ENCODE measurements around the gene PRTN3. TPM values are rescaled to one million over a fixed set of nuclear protein-coding genes. Genes with fewer than 3 reads are reported as not detected.

Gene PRTN3
- total RNA-seq, 1 experiment from 2014 or later, result 2.7 TPM

DNA sequence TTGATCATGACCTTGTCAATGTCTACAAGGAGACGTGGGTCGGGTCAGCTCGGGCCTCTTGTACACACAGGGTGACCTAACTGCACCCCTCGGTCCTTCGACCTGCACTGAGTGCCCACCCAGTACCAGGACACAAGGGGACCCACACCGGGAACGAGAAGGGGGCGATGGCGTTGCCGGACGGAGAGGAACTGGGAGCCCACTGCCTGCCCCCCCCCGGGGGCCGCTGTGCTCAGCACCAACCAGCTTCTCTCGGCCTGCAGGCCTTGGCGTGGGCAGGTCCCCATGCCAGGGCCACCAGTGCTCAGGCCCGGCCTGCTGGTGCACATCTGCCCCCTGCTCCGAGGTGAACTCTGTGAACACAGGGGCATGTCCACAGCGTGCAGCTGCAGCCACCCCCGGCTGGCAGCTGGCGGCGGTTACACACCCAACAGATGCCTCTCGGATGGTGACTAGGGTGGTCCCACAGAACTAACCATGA lies 32.8 kb downstream of the PRTN3 start:
- Histone ChIP-seq H3K4me1 (ENCODE audit: control insufficient read depth in 1 of 2, insufficient read depth in 2 of 2, low read length in 2 of 2) (peaks cover 19 to 34% of the 10 kb centered on the region in 2 experiments), H3K9me2 (ENCODE audit: insufficient read depth) (no peaks in the 10 kb centered on the region), H3K4me3 (replicated peaks in 1 of 2; ENCODE audit: low read depth in 1 of 2, low read length in 2 of 2) (no peak overlapping the region), H2AFZ (ENCODE audit: low read depth, low read length, poor library complexity, severe bottlenecking) (no peak overlapping the region), H3K9ac (ENCODE audit: low read length) (no peak overlapping the region), H3K27ac (ENCODE audit: low read depth, low read length) (peak overlapping the region; percentile 29; the same call in 1 of the 2 replicates), H3K4me2 (ENCODE audit: low read length) (peak overlapping the region; percentile 28; the same call in 1 of the 2 replicates), H3K27me3 (ENCODE audit: insufficient read depth, low read length) (no peaks in the 10 kb centered on the region), H4K20me1 (ENCODE audit: insufficient read depth) (no peaks in the 10 kb centered on the region), H3K9me3 (ENCODE audit: control insufficient read depth in 1 of 2, insufficient read depth in 1 of 2, low read depth in 1 of 2, low read length in 2 of 2) (no peaks in the 10 kb centered on the region), H3K79me2 (ENCODE audit: insufficient read depth, low read length) (no peaks in the 10 kb centered on the region), H3K36me3 (ENCODE audit: control insufficient read depth in 1 of 2, insufficient read depth in 2 of 2, low read length in 2 of 2) (peaks cover 5 to 18% of the 10 kb centered on the region in 2 experiments; a peak in 2 of 4 replicates)
- intact Hi-C loops (cut with micrococcal nuclease), result no loop called here
- no TSS peak for BruUV-seq (replicated peaks)
- ChIA-PET POLR2A (no interaction called here), RAD21 (ENCODE audit: low non-redundant PET in 1 of 2, low total read pairs in 2 of 2, uncharacterized antibody in 2 of 2, unreplicated experiment in 2 of 2) (no interaction called here), CTCF (interaction anchor here (0.5 kb wide), 1 partner anchor 363 kb away, joined by 3 read pairs; no protein-coding TSS in a partner anchor)
- no peak for ATAC-seq
- DNase-seq (ENCODE audit: low read depth, low spot score), result no peak
- TF ChIP-seq, protein P1, sequence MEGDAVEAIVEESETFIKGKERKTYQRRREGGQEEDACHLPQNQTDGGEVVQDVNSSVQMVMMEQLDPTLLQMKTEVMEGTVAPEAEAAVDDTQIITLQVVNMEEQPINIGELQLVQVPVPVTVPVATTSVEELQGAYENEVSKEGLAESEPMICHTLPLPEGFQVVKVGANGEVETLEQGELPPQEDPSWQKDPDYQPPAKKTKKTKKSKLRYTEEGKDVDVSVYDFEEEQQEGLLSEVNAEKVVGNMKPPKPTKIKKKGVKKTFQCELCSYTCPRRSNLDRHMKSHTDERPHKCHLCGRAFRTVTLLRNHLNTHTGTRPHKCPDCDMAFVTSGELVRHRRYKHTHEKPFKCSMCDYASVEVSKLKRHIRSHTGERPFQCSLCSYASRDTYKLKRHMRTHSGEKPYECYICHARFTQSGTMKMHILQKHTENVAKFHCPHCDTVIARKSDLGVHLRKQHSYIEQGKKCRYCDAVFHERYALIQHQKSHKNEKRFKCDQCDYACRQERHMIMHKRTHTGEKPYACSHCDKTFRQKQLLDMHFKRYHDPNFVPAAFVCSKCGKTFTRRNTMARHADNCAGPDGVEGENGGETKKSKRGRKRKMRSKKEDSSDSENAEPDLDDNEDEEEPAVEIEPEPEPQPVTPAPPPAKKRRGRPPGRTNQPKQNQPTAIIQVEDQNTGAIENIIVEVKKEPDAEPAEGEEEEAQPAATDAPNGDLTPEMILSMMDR (IDR thresholded peaks at IDR 0.05 in 2 of 3, conservative IDR thresholded peaks at IDR 0.05 in 1 of 3; ENCODE audit: borderline replicate concordance in 1 of 3, insufficient read depth in 1 of 3, low read depth in 2 of 3, low read length in 2 of 3), result no peak
- no peak for TF ChIP-seq ZNF274 (IDR thresholded peaks at IDR 0.05; ENCODE audit: low read depth, low read length)
- TF ChIP-seq EZH2phosphoT487 (IDR thresholded peaks at IDR 0.05; ENCODE audit: borderline replicate concordance), result no peak
- no peak for TF ChIP-seq EZH2 (IDR thresholded peaks at IDR 0.05)
- TF ChIP-seq, protein P2, sequence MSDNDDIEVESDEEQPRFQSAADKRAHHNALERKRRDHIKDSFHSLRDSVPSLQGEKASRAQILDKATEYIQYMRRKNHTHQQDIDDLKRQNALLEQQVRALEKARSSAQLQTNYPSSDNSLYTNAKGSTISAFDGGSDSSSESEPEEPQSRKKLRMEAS (IDR thresholded peaks at IDR 0.05), result no peak
- no peak for TF ChIP-seq TCF7L2 (IDR thresholded peaks at IDR 0.05; ENCODE audit: borderline replicate concordance, extremely low read depth, insufficient read depth, insufficient read length)
- no peak for TF ChIP-seq SRF (IDR thresholded peaks at IDR 0.05; ENCODE audit: low read depth)
- TF ChIP-seq CEBPB (IDR thresholded peaks at IDR 0.05; ENCODE audit: low read depth), result no peak
- TF ChIP-seq POLR2A (IDR thresholded peaks at IDR 0.05; ENCODE audit: borderline replicate concordance, extremely low read depth, insufficient read depth, insufficient read length), result no peak
- TF ChIP-seq SP1 (IDR thresholded peaks at IDR 0.05; ENCODE audit: low read depth), result no peak
- TF ChIP-seq, protein P3, sequence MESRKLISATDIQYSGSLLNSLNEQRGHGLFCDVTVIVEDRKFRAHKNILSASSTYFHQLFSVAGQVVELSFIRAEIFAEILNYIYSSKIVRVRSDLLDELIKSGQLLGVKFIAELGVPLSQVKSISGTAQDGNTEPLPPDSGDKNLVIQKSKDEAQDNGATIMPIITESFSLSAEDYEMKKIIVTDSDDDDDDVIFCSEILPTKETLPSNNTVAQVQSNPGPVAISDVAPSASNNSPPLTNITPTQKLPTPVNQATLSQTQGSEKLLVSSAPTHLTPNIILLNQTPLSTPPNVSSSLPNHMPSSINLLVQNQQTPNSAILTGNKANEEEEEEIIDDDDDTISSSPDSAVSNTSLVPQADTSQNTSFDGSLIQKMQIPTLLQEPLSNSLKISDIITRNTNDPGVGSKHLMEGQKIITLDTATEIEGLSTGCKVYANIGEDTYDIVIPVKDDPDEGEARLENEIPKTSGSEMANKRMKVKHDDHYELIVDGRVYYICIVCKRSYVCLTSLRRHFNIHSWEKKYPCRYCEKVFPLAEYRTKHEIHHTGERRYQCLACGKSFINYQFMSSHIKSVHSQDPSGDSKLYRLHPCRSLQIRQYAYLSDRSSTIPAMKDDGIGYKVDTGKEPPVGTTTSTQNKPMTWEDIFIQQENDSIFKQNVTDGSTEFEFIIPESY (IDR thresholded peaks at IDR 0.05; ENCODE audit: extremely low read depth, insufficient replicate concordance, low read length), result no peak
- TF ChIP-seq, protein P4, sequence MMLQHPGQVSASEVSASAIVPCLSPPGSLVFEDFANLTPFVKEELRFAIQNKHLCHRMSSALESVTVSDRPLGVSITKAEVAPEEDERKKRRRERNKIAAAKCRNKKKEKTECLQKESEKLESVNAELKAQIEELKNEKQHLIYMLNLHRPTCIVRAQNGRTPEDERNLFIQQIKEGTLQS (IDR thresholded peaks at IDR 0.05), result no peak

All from HCT116 (cell line).